GM19099 (cell line): Measurements from ENCODE around the gene GNA15.

Source experiments
- POLR2A ChIP-seq: IDR thresholded peaks from 3 replicates; pipeline ENCODE4 v1.6.1; 2011; ENCODE audit warnings: low read depth; ENCODE audit not compliant: insufficient read length; ENCODE audit errors: extremely low read depth

Gene GNA15

DNA sequence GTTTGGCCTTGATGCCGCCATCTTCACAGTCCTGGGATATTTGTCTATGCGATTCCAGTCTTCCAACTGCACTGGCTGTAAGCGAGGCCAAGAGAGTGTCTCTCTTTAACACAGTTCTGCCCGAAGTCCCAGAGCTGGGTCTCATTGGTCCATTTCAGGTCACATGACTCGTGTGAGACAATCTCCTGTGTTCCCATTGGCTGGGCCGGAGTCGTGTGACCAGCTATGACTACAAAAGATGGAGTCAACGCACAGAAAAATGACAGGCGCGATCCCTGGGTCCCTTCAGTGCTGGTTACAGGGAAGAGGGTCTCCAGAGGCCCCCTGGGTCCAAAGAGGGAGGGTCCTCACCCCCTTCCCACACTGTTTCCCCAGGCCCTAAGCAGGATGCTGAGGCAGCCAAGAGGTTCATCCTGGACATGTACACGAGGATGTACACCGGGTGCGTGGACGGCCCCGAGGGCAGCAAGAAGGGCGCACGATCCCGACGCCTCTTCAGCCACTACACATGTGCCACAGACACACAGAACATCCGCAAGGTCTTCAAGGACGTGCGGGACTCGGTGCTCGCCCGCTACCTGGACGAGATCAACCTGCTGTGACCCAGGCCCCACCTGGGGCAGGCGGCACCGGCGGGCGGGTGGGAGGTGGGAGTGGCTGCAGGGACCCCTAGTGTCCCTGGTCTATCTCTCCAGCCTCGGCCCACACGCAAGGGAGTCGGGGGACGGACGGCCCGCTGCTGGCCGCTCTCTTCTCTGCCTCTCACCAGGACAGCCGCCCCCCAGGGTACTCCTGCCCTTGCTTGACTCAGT, 26.8 kb downstream of the GNA15 start:
- no peak for TF ChIP-seq POLR2A

DNA sequence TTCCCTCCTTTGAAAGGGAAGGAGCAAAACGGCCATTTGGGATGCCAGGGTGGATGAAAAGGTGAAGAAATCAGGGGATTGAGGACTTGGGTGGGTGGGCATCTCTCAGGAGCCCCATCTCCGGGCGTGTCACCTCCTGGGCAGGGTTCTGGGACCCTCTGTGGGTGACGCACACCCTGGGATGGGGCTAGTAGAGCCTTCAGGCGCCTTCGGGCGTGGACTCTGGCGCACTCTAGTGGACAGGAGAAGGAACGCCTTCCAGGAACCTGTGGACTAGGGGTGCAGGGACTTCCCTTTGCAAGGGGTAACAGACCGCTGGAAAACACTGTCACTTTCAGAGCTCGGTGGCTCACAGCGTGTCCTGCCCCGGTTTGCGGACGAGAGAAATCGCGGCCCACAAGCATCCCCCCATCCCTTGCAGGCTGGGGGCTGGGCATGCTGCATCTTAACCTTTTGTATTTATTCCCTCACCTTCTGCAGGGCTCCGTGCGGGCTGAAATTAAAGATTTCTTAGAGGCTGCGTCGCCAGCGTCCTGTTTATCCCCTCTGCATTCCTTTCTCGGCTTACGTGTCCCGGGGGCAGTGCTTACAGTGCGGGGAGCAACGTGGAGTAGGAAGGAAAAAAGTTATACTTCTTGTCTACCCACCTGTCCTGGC, 27.5 kb downstream of the GNA15 start:
- no peak for TF ChIP-seq POLR2A

DNA sequence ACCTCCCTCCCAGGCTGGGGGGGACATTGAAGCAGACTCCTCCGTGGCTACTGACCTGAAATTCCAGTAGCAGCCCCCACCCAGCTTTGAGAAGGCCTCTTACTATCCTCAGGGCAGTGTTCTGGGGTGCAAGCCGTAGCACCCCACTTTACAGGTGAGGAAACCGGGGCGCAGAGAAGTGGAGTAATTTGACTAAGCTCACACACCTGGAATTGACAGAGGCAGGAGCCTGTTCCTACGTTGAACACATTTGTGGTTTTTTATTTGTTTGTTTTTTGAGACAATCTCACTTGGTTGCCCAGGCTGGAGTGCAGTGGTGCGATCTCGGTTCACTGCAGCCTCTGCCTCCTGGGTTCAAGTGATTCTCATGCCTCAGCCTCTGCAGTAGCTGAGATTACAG, 28.1 kb downstream of the GNA15 start:
- TF ChIP-seq POLR2A = no peak

DNA sequence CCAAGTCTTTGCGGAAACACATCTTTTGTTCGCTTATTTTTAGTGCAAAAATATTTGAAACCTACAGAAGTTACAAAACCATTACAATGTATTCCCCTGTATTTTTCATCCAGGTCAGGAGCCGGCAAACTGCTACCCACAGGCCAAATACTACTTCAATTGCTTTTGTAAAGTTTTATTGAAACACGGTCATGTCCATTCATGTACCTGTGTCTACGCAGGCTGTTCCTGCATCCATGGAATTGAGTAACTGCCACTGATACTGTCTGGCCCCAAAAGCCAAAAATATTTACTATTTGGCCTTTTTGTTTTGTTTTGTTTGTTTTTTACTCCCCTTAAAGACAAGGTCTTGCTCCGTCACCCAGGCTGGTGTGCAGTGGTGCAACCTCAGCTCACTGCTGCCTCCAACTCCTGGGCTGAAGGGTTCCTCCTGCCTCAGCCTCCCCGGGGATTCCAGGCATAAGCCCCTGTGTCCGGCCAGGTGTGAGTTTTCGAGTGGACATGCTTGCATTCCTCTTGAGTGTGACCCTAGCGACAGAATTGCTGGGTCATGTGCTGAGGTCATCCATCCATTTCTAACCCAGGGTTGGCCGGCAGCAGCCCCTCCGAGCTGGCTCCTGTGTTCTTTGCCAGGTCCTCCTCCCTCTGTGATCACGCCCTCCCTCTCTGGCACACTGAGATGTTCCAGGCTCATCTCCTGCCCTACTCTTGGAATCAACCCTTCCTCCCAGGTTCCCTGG, 31.9 kb downstream of the GNA15 start:
- TF ChIP-seq POLR2A = no peak

DNA sequence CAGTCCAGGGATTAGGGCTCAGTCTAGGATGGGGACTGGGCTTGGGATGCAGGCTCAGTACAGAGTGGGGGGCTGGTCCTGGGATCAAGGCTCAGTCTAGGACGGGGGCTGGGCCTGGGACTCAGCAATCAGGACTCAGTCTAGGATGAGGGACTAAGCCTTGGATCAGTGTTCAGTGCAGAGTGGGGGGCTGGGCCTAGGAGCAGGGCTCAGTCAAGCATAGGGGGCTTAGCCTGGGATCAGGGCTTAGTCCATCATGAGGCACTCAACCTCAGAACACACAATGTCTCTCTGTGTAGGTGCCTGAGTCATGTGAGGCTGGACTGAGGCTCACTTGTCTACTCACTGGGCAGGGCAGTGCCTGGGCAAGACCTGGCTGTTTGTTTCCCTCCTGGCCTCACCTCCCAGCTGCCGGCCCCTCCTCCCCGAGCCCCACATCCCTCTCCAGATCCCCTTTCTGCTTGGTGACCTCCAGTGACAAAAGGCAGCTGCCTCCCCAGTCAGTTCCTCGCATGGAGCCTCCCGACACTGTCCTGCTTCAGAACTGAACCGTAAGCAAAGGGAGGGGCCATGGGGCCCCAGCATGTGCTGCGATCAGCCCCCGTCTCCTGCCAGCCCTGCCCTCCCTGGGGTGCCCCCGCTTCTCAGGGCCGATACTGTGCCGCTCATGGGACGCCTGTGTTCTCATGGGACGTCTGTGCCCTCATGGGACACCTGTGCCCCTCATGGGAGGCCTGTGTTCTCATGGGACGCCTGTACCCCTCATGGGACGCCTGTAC, 36.2 kb downstream of the GNA15 start:
- no peak for TF ChIP-seq POLR2A

DNA sequence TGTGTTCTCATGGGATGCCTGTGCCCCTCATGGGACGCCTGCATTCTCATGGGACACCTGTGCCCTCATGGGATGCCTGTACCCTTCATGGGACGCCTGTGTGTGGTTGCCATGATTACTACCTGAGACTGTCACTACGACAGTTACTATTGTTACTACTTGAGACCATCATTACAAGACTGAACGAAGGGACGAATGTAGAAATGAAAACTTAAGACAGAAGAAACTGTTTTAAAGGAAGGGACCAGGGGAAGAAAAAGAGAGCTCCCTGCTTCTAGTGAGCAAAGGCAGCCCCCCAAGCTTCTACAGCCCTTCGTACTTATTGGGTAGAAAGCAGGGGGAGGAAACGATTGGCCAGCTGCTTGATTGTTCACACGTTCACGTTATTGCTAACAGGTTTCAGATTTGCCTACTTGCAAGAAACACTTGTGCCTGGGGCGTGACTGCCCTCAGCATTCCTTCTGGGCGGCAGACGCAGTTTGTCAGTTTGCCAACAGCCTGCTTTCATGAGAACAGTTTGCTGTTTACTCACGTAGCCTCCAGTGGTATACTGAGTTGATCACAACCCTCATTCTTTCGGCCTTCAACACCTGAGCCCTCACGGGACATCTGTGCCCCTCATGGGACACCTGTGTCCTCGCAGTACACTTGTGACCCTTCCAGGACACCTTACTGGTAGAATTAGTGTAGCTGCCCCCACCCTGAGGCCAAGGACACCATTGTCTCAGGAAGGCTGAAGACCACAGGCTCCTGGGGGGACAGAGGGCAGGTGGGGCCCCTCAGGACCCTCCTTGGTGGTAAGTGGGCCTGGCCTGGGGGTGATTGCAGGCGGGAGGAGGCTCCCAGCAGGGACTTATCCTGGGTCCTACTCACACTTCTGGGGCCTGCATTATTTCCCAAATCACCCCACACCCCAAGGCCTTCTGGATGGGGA, 40.2 kb downstream of the GNA15 start:
- peak; percentile 37 for TF ChIP-seq POLR2A

DNA sequence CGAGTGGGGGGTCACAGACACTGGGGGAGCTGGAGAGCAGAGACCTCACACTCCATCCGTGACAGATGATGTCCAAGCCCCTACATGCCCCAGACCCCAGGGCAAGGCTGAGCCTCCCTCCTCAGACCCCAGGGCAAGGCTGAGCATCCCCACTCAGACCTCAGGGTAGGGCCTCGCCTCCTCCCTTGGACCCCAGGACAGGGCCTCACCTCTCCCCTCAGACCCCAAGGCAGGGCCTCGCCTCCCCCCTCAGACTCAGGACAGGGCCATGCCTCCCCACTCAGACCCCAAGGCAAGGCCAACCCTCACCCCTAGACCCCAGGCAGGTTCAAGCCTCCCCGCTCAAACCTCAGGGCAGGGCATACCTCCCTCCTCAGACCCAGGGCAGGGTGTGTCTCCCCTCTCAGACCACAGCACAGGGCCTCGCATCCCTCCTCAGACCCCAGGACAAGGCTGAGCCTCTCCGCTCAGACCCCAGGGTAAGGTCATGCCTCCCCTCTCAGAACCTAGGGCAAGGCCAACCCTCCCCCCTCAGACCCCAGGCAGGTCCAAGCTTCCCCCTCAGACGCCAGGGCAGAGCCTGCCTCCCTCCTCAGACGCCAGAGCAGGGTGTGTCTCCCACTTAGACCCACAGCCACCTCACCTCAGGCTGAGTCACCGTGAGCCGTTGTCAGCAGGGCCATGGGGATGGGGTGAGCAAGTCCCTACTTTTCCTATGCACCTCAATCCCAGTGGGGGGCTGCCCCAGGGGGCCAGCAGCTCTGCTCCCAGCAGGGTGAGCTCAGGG, 41.1 kb downstream of the GNA15 start:
- no peak for TF ChIP-seq POLR2A

DNA sequence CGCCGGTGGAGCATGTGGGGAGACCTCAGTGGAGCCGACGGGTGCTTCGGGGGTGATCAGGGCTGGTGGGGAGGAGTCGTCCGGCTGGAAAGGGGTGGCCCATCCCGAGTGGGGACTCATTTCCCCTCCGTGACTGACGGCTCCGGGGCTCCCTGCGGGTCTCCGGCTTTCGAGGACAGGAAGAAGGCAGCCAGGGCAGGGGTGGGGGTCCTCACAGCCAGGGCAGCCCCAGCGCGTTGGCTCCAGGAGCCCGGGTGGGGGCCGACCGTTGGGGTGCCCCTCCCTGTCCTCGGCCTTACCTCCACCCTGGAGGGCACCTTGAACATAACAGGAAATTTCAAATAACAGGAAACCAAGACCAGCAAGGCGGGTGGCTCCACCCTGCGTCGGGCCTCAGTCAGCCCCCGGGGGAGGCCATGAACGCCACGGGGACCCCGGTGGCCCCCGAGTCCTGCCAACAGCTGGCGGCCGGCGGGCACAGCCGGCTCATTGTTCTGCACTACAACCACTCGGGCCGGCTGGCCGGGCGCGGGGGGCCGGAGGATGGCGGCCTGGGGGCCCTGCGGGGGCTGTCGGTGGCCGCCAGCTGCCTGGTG, 42.6 kb downstream of the GNA15 start, which contains the start of gene S1PR4:
Gene S1PR4, plus strand, starts transcription at position 393 of the 596 bp plus-strand sequence. Its CDS starts 24 bp downstream, at position 417.
- TF ChIP-seq POLR2A = peak; percentile 81

DNA sequence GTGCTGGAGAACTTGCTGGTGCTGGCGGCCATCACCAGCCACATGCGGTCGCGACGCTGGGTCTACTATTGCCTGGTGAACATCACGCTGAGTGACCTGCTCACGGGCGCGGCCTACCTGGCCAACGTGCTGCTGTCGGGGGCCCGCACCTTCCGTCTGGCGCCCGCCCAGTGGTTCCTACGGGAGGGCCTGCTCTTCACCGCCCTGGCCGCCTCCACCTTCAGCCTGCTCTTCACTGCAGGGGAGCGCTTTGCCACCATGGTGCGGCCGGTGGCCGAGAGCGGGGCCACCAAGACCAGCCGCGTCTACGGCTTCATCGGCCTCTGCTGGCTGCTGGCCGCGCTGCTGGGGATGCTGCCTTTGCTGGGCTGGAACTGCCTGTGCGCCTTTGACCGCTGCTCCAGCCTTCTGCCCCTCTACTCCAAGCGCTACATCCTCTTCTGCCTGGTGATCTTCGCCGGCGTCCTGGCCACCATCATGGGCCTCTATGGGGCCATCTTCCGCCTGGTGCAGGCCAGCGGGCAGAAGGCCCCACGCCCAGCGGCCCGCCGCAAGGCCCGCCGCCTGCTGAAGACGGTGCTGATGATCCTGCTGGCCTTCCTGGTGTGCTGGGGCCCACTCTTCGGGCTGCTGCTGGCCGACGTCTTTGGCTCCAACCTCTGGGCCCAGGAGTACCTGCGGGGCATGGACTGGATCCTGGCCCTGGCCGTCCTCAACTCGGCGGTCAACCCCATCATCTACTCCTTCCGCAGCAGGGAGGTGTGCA, 43.3 kb downstream of the GNA15 start:
- TF ChIP-seq POLR2A = no peak

DNA sequence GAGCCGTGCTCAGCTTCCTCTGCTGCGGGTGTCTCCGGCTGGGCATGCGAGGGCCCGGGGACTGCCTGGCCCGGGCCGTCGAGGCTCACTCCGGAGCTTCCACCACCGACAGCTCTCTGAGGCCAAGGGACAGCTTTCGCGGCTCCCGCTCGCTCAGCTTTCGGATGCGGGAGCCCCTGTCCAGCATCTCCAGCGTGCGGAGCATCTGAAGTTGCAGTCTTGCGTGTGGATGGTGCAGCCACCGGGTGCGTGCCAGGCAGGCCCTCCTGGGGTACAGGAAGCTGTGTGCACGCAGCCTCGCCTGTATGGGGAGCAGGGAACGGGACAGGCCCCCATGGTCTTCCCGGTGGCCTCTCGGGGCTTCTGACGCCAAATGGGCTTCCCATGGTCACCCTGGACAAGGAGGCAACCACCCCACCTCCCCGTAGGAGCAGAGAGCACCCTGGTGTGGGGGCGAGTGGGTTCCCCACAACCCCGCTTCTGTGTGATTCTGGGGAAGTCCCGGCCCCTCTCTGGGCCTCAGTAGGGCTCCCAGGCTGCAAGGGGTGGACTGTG, 44.0 kb downstream of the GNA15 start:
- TF ChIP-seq POLR2A = no peak

DNA sequence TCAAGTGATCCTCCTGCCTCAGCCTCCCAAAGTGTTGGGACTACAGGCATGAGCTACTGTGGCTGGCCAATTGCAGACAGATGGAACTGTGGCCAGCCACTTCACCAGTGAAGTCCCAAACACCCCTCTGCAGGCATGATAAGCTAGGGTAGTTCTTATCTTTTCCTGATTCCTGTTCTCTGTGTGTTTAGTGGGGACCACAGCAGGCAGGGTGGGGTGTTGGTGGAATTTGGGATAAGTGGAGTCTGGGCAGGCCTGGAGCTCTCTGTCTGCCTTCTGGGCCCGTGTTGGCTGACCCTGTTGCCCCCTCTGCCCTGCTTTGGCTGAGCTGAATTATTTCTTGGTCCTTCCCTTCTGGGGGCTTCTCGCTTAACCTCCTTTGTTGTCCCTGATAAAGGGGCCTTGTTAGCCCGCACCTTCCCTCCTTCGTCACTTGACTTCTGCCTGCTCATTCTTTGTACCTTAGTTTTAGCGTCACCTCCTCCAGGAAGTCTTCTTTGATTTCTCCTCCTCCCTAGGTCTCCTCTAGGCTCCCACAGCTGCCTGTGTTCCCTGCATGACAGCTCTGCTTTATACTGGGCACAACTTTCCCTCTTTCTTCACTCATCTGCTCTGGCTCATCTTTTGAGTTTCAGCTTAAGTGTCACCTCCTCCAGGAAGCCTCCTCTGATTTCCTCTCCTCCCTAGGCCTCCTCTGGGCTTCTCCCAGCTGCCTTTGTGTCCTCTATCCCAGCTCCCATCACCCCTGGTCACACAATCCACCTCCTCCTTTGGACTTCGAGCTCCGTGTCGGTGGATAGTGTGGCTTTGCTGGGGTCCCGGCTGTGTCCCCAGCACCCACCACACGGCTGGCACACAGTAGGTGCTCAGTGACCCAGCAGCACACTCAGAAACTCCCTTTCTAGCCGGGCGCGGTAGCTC, 48.1 kb downstream of the GNA15 start:
- TF ChIP-seq POLR2A = no peak
